Measurements from ENCODE around the gene FAM50B.

Gene FAM50B

DNA sequence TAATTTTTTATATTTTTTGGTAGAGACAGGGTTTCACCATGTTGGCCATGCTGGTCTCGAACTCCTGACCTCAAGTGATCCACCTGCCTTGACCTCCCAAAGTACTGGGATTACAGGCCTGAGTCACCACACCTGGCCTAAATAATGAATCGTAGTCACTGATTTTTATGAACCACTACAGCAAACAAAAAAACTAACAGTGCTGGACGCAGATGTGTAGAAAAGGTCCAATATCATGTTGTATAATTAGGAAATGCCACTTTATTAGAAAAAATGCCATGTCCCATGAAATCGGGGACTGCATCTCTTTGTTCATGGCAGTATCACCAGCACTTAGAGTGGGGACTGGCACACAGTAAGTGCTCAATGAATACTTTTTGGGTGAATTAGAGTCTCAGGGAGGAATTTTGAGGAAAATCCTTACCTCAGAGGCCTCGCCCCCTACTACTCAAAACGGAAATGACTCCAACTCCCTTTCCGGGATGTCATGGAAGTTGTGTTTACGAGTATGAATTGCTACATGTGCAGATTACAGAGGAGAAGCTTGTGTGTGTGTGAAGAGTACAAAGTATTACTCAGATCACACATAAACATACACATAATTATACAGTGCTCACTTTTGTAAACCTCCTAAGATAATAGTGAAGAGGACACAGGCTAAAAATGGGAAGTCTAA is 43.6 kb upstream of the FAM50B start:
- DNase-seq (ENCODE audit: low read depth): no peak
- H3K4me3 ChIP-seq (ENCODE audit: low read depth, low read length): no peak overlapping the region
- no peak for TF ChIP-seq CTCF (IDR thresholded peaks at IDR 0.05; ENCODE audit: insufficient read depth, low read depth, low read length, missing control alignments)

GRCh38 chr6:3806169-3806922 is 42.8 kb upstream of the FAM50B start:
- DNase-seq (ENCODE audit: low read depth): no peak
- TF ChIP-seq CTCF (IDR thresholded peaks at IDR 0.05; ENCODE audit: insufficient read depth, low read depth, low read length, missing control alignments): no peak
- no peak overlapping the region for H3K4me3 ChIP-seq (ENCODE audit: low read depth, low read length)

DNA sequence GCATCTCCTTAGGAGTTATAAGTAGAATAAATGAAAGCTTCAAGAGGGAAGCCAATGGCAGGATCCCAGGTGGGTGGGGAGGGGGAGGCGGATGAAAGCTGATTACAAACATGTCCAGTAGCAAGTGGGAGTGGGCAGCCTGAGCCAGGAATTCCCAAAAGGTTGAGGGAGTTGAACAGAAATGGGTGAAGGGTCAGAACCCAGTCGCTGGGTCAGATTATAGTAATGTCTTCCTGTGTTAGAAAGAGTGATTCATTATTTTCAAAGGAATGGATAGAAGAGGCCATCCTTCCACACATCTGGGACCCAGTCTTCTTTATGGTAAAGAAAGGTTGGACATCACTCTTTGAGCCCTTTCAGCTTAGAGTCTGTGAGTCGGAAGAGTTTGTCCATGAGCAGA is 41.0 kb upstream of the FAM50B start:
- no peak for TF ChIP-seq CTCF (IDR thresholded peaks at IDR 0.05; ENCODE audit: insufficient read depth, low read depth, low read length, missing control alignments)
- H3K4me3 ChIP-seq (ENCODE audit: low read depth, low read length): no peak overlapping the region
- DNase-seq (ENCODE audit: low read depth): no peak

- DNase-seq (ENCODE audit: low read depth): no peak
- H3K4me3 ChIP-seq (ENCODE audit: low read depth, low read length): no peak overlapping the region
- no peak for TF ChIP-seq CTCF (IDR thresholded peaks at IDR 0.05; ENCODE audit: insufficient read depth, low read depth, low read length, missing control alignments)
Measured at GRCh38 chr6:3808759-3809514, 40.2 kb upstream of the FAM50B start.

DNA sequence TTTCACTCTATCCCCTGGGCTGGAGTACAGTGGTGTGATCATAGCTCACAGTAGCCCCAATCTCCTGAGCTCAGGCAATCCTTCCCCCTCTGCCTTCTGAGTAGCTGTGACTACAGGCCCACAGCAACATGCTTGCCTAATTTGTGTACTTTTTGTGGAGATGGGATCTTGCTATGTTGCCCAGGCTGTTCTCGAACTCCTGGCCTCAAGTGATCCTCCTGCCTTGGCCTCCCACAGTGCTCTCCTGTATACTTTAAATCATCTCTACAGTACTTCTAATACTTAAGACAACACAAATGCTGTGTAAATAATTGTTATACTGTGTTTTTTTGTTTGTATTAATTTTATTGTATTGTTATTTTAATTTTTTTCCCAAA is 39.7 kb upstream of the FAM50B start:
- H3K4me3 ChIP-seq (ENCODE audit: low read depth, low read length): no peak overlapping the region
- TF ChIP-seq CTCF (IDR thresholded peaks at IDR 0.05; ENCODE audit: insufficient read depth, low read depth, low read length, missing control alignments): no peak
- DNase-seq (ENCODE audit: low read depth): no peak

- no peak for TF ChIP-seq CTCF (IDR thresholded peaks at IDR 0.05; ENCODE audit: insufficient read depth, low read depth, low read length, missing control alignments)
- no peak overlapping the region for H3K4me3 ChIP-seq (ENCODE audit: low read depth, low read length)
- DNase-seq (ENCODE audit: low read depth): no peak
Measured at GRCh38 chr6:3809982-3810381, 39.2 kb upstream of the FAM50B start.
